GM23248 (cell line): ENCODE measurements around the gene ASB1. TPM values are rescaled to one million over a fixed set of nuclear protein-coding genes. Genes with fewer than 3 reads are reported as not detected.

ENCODE experiments used
- DNase-seq: peaks from one replicate; pipeline ENCODE4 v3.0.0-alpha.2; 2015
- H2AFZ ChIP-seq: fragments of 200-600 bp; sonication (generic); 2 replicates; pipeline ENCODE4 v1.6.1; 2016; ENCODE audit warnings: antibody characterized with exemption
- H3F3A ChIP-seq: fragments of 200-600 bp; sonication (generic); 2 replicates; pipeline ENCODE4 v1.6.1; 2016; ENCODE audit warnings: mild to moderate bottlenecking, antibody characterized with exemption, mixed run types; ENCODE audit not compliant: insufficient read depth
- H3K27ac ChIP-seq: fragments of 200-600 bp; sonication (generic); 2 replicates; pipeline ENCODE4 v1.5.1; 2016; ENCODE audit warnings: mild to moderate bottlenecking
- H3K27me3 ChIP-seq: fragments of 200-600 bp; sonication (generic); replicated peaks from 2 replicates; pipeline ENCODE4 v1.6.1; 2016; ENCODE audit warnings: mild to moderate bottlenecking; ENCODE audit not compliant: insufficient read depth
- H3K36me3 ChIP-seq: fragments of 200-600 bp; sonication (generic); 2 replicates; pipeline ENCODE4 v1.6.1; 2016; ENCODE audit warnings: low read depth, mild to moderate bottlenecking
- H3K4me1 ChIP-seq: fragments of 200-600 bp; sonication (generic); 2 replicates; pipeline ENCODE4 v1.6.1; 2016; ENCODE audit warnings: mild to moderate bottlenecking; ENCODE audit not compliant: insufficient read depth
- H3K4me2 ChIP-seq: fragments of 200-600 bp; sonication (generic); one replicate; pipeline ENCODE4 v1.6.1; 2016; ENCODE audit warnings: mild to moderate bottlenecking; ENCODE audit not compliant: unreplicated experiment
- H3K4me3 ChIP-seq: fragments of 200-600 bp; sonication (generic); 2 replicates; pipeline ENCODE4 v1.5.1; 2016; ENCODE audit warnings: mild to moderate bottlenecking
- H3K79me2 ChIP-seq: fragments of 200-600 bp; sonication (generic); 2 replicates; pipeline ENCODE4 v1.6.1; 2016; ENCODE audit warnings: mild to moderate bottlenecking; ENCODE audit not compliant: insufficient read depth
- H3K9ac ChIP-seq: fragments of 200-600 bp; sonication (generic); 2 replicates; pipeline ENCODE4 v1.6.1; 2016; ENCODE audit warnings: mild to moderate bottlenecking
- H3K9me2 ChIP-seq: fragments of 200-600 bp; sonication (generic); 2 replicates; pipeline ENCODE4 v1.6.1; 2016; ENCODE audit warnings: mixed run types, mild to moderate bottlenecking, moderate library complexity; ENCODE audit not compliant: insufficient read depth
- H3K9me3 ChIP-seq: fragments of 200-600 bp; sonication (generic); one replicate; pipeline ENCODE4 v1.6.1; 2017; ENCODE audit warnings: low read depth
- H4K20me1 ChIP-seq: fragments of 200-600 bp; sonication (generic); 2 replicates; pipeline ENCODE4 v1.6.0; 2016; ENCODE audit not compliant: insufficient read depth
- EZH2 ChIP-seq: fragments of 200-600 bp; sonication (generic); IDR thresholded peaks from 2 replicates; pipeline ENCODE4 v1.6.1; 2018; ENCODE audit warnings: antibody characterized with exemption, mild to moderate bottlenecking; ENCODE audit not compliant: insufficient read depth, poor library complexity, severe bottlenecking
- EZH2phosphoT487 ChIP-seq: fragments of 200-600 bp; sonication (generic); IDR thresholded peaks from 2 replicates; pipeline ENCODE4 v1.6.1; 2018; ENCODE audit warnings: antibody characterized with exemption, moderate library complexity, mild to moderate bottlenecking, low read depth; ENCODE audit not compliant: insufficient read depth
- WGBS, 2 experiments: methylation state at CpG; one replicate each; pipeline ENCODE4 v1.1.6; 2015 to 2017; ENCODE audit warnings: low lambda C conversion rate in 2 of 2, low coverage in 1 of 2; ENCODE audit errors: missing lambda C conversion rate in 2 of 2; 5-methylcytosine and 5-hydroxymethylcytosine counted together
- in situ Hi-C: fragments of 300-500 bp; cut with MboI; formaldehyde crosslinking; loops from 2 replicates; pipeline ENCODE4 v1.15.0; 2020
- polyA plus RNA-seq: library from polyadenylated mRNA; unstranded; fragments of >200 nt; fragmentation: Nextera tagmentation; extraction: Ambion mirVana; gene quantifications from 2 replicates; pipeline ENCODE4 v1.2.1, GENCODE V29; 2016
- total RNA-seq: library from RNA; depleted of rRNA; stranded (reverse); fragments of >200 nt; shearing (Covaris generic); gene quantifications from 2 replicates; pipeline ENCODE4 v1.2.3, GENCODE V29; 2014

The ASB1 gene
- total and polyA plus RNA-seq, 2 experiments from 2014 or later: 35.3 to 35.5 TPM

DNA sequence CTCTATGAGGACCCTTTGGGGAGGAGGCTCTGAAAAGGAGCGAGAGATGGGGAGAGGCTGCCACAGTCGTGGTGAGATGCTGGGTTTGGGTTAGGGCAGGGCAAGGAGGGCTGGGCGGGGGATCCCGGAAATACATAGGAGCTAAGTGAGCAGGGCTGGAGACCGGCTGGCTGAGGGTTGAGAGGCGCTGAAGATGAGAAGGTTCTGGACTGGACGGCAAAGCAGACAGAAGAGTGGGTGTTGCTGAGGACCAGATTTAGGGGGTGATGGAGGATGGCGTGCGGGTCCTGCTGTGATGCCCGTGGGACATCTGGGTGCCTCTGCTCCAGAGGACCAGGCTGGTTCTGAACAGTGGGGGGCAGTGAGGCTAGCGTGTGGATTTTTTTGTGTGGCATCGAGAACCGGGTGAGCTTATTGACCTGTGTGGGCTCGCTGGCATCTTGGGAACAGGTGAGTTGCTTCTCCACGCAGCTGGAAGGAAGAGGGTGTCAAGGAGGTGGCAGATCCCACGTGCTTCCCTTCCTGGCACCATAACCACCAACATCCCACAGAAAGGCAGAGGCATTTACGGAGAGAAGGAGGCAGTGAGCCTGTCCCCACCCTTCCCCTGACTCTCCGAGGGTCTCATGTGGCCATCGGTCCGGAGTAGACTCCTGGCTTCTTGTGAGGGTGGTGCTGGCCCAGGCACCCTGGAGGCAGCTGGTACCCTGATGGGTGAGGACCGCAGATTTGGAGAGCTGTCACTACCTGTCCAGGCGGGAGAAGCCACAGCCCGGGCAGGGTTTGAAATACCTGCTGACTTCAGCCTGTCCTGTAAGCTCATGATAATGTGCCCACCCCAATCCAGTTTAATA, 70.3 kb downstream of the ASB1 start:
- Histone ChIP-seq H3K4me2 (no peak overlapping the region), H3K4me1 (no peaks in the 10 kb centered on the region), H2AFZ (no peak overlapping the region), H4K20me1 (no peaks in the 10 kb centered on the region), H3F3A (no peaks in the 10 kb centered on the region), H3K27ac (no peak overlapping the region), H3K9me2 (no peaks in the 10 kb centered on the region), H3K9ac (no peak overlapping the region), H3K36me3 (no peaks in the 10 kb centered on the region), H3K9me3 (no peaks in the 10 kb centered on the region), H3K79me2 (no peaks in the 10 kb centered on the region), H3K27me3 (no peaks in the 10 kb centered on the region), H3K4me3 (no peak overlapping the region)
- in situ Hi-C loops: no loop called here
- no peak for DNase-seq
- no peak for TF ChIP-seq EZH2
- no peak for TF ChIP-seq EZH2phosphoT487
- WGBS, 2 experiments: 86 to 88% methylated on average over 22 to 23 of the region's 23 CpGs

DNA sequence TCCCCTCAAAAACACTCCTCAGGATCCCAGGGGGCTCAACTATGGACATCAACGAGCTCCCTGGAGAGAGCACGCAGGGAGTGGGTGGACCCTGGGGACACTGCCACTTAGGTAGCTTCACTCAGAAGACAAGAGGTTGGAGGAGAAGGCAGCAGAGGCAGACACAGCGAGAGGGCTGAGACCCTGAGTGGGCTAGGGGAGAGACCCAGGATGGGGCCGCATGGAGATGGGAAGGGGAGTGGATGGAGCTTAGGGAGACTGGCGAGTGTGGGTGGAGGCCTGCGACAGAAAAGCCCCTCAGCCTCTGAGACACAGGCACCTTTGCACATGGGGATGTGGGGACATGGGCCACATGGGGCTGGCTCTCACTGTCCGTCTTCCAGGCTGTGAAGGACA, 70.9 kb downstream of the ASB1 start:
- WGBS, 2 experiments: 94 to 96% methylated on average over 7 of the region's 7 CpGs
- no peaks in the 10 kb centered on the region for H3K79me2 ChIP-seq

DNA sequence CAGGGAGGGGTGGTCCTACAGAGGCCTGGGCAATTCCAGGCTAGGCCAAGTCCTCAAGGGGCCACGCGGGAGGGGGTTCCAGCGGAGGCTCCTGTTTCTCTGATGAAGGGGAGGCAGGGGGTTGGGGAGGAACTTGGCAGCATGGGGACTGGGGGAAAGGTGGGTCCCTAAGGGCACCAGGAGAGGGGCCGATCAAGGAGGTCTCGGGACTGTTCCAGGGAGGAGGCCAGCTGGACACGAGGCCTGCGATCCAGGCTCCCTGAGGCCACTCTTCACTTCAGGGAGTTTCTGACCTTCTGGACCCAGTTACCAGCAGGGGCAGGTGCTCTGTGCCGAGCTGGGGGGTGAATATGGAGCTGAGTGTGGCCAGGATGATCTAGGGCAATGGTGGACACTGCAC, 71.5 kb downstream of the ASB1 start:
- TF ChIP-seq EZH2phosphoT487: no peak
- TF ChIP-seq EZH2: no peak
- no peak overlapping the region for H3K4me2 ChIP-seq
- no peaks in the 10 kb centered on the region for H3K27me3 ChIP-seq
- no peak overlapping the region for H3K27ac ChIP-seq
- H3K9ac ChIP-seq: no peak overlapping the region
- H3K9me2 ChIP-seq: no peaks in the 10 kb centered on the region
- H3K9me3 ChIP-seq: no peaks in the 10 kb centered on the region
- H3K79me2 ChIP-seq: no peaks in the 10 kb centered on the region
- H4K20me1 ChIP-seq: no peaks in the 10 kb centered on the region
- no peak overlapping the region for H2AFZ ChIP-seq
- in situ Hi-C loops: no loop called here
- WGBS, 2 experiments: 67 to 90% methylated on average over 2 to 8 of the region's 8 CpGs
- H3K4me3 ChIP-seq: no peak overlapping the region
- no peaks in the 10 kb centered on the region for H3K4me1 ChIP-seq
- H3K36me3 ChIP-seq: no peaks in the 10 kb centered on the region
- DNase-seq: no peak
- H3F3A ChIP-seq: no peaks in the 10 kb centered on the region

More for the DNA sequence above, 70.9 kb downstream of the ASB1 start:
- H3K4me1 ChIP-seq: no peaks in the 10 kb centered on the region
- no peaks in the 10 kb centered on the region for H3K9me2 ChIP-seq
- H3K36me3 ChIP-seq: no peaks in the 10 kb centered on the region
- no peak overlapping the region for H3K4me3 ChIP-seq
- H3K9me3 ChIP-seq: no peaks in the 10 kb centered on the region
- H3F3A ChIP-seq: no peaks in the 10 kb centered on the region
- no peak overlapping the region for H2AFZ ChIP-seq
- in situ Hi-C loops: no loop called here
- H3K9ac ChIP-seq: no peak overlapping the region
- H3K27me3 ChIP-seq: no peaks in the 10 kb centered on the region
- TF ChIP-seq EZH2phosphoT487: no peak
- TF ChIP-seq EZH2: no peak
- no peak for DNase-seq
- no peak overlapping the region for H3K4me2 ChIP-seq
- H4K20me1 ChIP-seq: no peaks in the 10 kb centered on the region
- H3K27ac ChIP-seq: no peak overlapping the region

- WGBS, 2 experiments: 91 to 94% methylated on average over 17 of the region's 17 CpGs
- no peak for DNase-seq
- no peaks in the 10 kb centered on the region for H3F3A ChIP-seq
Measured at GRCh38 chr2:238498691-238499295, 72.1 kb downstream of the ASB1 start.

More at GRCh38 chr2:238498691-238499295, 72.1 kb downstream of the ASB1 start:
- Histone ChIP-seq H3K79me2 (no peaks in the 10 kb centered on the region), H3K9me3 (no peaks in the 10 kb centered on the region), H3K4me3 (no peak overlapping the region), H3K4me1 (no peaks in the 10 kb centered on the region), H3K36me3 (no peaks in the 10 kb centered on the region), H3K9ac (no peak overlapping the region), H3K4me2 (no peak overlapping the region), H3K9me2 (no peaks in the 10 kb centered on the region), H4K20me1 (no peaks in the 10 kb centered on the region), H3K27me3 (no peaks in the 10 kb centered on the region), H2AFZ (no peak overlapping the region), H3K27ac (no peak overlapping the region)
- in situ Hi-C loops: no loop called here
- TF ChIP-seq EZH2phosphoT487 (no peak), EZH2 (no peak)
